Measurements from ENCODE around the gene ZNF780A. TPM values are rescaled to one million over a fixed set of nuclear protein-coding genes. Genes with fewer than 3 reads are reported as not detected.
A peak's percentile ranks its signal among the peaks of the same experiment; 100 is the strongest.
"Not testable (repeated sequence)": the region's sequence is repeated elsewhere in the genome, so short reads cannot be mapped to it uniquely, and the experiment has no call there.

ZNF780A gene
- total RNA-seq, 1 donor from 2014 or later: 21.7 TPM

- ATAC-seq: peak; percentile 43
- intact Hi-C loops (cut with DNase I): no loop called here
Observed at GRCh38 chr19:40089462-40089861, 1.3 kb downstream of the ZNF780A start.

GRCh38 chr19:40088299-40089047 is 2.3 kb downstream of the ZNF780A start:
- intact Hi-C loops (cut with DNase I): no loop called here
- DNase-seq (ENCODE audit: low spot score) (no peak), ATAC-seq (no peak)

More at GRCh38 chr19:40089462-40089861, 1.3 kb downstream of the ZNF780A start:
- DNase-seq (ENCODE audit: low spot score): no peak

GRCh38 chr19:40084948-40085347 is 5.8 kb downstream of the ZNF780A start:
- ATAC-seq: no peak
- intact Hi-C loops (cut with DNase I): no loop called here
- DNase-seq (ENCODE audit: low spot score): no peak

GRCh38 chr19:40081411-40081810 is 9.3 kb downstream of the ZNF780A start:
- ATAC-seq (no peak), DNase-seq (ENCODE audit: low spot score) (no peak)
- intact Hi-C loops (cut with DNase I): no loop called here

GRCh38 chr19:40080289-40080688 is 10.5 kb downstream of the ZNF780A start:
- ATAC-seq: no peak

GRCh38 chr19:40078377-40078776 is 12.4 kb downstream of the ZNF780A start:
- ATAC-seq (no peak), DNase-seq (ENCODE audit: low spot score) (no peak)
- intact Hi-C loops (cut with DNase I): no loop called here

More at GRCh38 chr19:40080289-40080688, 10.5 kb downstream of the ZNF780A start:
- no peak for DNase-seq (ENCODE audit: low spot score)
- intact Hi-C loops (cut with DNase I): no loop called here

- ATAC-seq: no peak
- intact Hi-C loops (cut with DNase I): no loop called here
- no peak for DNase-seq (ENCODE audit: low spot score)
Observed at GRCh38 chr19:40070058-40070457, 20.7 kb downstream of the ZNF780A start.

GRCh38 chr19:40059624-40060023 is 31.1 kb downstream of the ZNF780A start:
- no peak for ATAC-seq
- DNase-seq (ENCODE audit: low spot score): no peak
- intact Hi-C loops (cut with DNase I): no loop called here

- intact Hi-C loops (cut with DNase I): no loop called here
- no peak for ATAC-seq
Observed at GRCh38 chr19:40057166-40057565, 33.6 kb downstream of the ZNF780A start.

GRCh38 chr19:40056505-40056904 is 34.2 kb downstream of the ZNF780A start:
- DNase-seq (ENCODE audit: low spot score) (no peak), ATAC-seq (no peak)
- intact Hi-C loops (cut with DNase I): no loop called here

More at GRCh38 chr19:40057166-40057565, 33.6 kb downstream of the ZNF780A start:
- DNase-seq (ENCODE audit: low spot score): no peak

GRCh38 chr19:40055832-40056504 is 34.8 kb downstream of the ZNF780A start, which contains the start of gene ZNF780B:
ZNF780B (minus strand) TSS chr19:40056231; CDS start chr19:40050332, 5,899 bp downstream.
- ATAC-seq (peak; percentile 87), DNase-seq (ENCODE audit: low spot score) (peak; percentile 63)
- intact Hi-C loops (cut with DNase I): no loop called here

- DNase-seq (ENCODE audit: low spot score) (no peak), ATAC-seq (no peak)
- intact Hi-C loops (cut with DNase I): no loop called here
Observed at GRCh38 chr19:40055049-40055448, 35.7 kb downstream of the ZNF780A start.

GRCh38 chr19:40054632-40055031 is 36.1 kb downstream of the ZNF780A start:
- intact Hi-C loops (cut with DNase I): no loop called here
- no peak for ATAC-seq

GRCh38 chr19:40053491-40053890 is 37.3 kb downstream of the ZNF780A start:
- ATAC-seq (no peak), DNase-seq (ENCODE audit: low spot score) (no peak)
- intact Hi-C loops (cut with DNase I): no loop called here

More at GRCh38 chr19:40054632-40055031, 36.1 kb downstream of the ZNF780A start:
- DNase-seq (ENCODE audit: low spot score): no peak

- intact Hi-C loops (cut with DNase I); DNase-seq (ENCODE audit: low spot score); ATAC-seq: not testable (repeated sequence)
Observed at GRCh38 chr19:40041718-40042117, 49.0 kb downstream of the ZNF780A start.

- ATAC-seq; intact Hi-C loops (cut with DNase I); DNase-seq (ENCODE audit: low spot score): not testable (repeated sequence)
Observed at GRCh38 chr19:40038047-40038446, 52.7 kb downstream of the ZNF780A start.

GRCh38 chr19:40035996-40036395 is 54.7 kb downstream of the ZNF780A start:
- DNase-seq (ENCODE audit: low spot score): no peak
- no peak for ATAC-seq
- intact Hi-C loops (cut with DNase I): no loop called here

- no peak for DNase-seq (ENCODE audit: low spot score)
- no peak for ATAC-seq
Observed at GRCh38 chr19:40033989-40034560, 56.7 kb downstream of the ZNF780A start.

GRCh38 chr19:40026597-40026970 is 64.2 kb downstream of the ZNF780A start:
- no peak for ATAC-seq
- intact Hi-C loops (cut with DNase I): loop anchor here (5.0 kb wide), 1 partner anchor 784 kb away; no protein-coding TSS in a partner anchor
- DNase-seq (ENCODE audit: low spot score): no peak

More at GRCh38 chr19:40033989-40034560, 56.7 kb downstream of the ZNF780A start:
- intact Hi-C loops (cut with DNase I): no loop called here
